Hematopoietic multipotent progenitor cell treated with erythropoietin and hydrocortisone succinate and interleukin-3 and kit ligand, for 17 days (in vitro differentiated cells): Measurements from ENCODE around the gene MYO1B.

Experiments
- DNase-seq: peaks from one replicate; pipeline ENCODE4 v3.0.0-alpha.2; 2015; ENCODE audit warnings: low spot score

Gene MYO1B

DNA sequence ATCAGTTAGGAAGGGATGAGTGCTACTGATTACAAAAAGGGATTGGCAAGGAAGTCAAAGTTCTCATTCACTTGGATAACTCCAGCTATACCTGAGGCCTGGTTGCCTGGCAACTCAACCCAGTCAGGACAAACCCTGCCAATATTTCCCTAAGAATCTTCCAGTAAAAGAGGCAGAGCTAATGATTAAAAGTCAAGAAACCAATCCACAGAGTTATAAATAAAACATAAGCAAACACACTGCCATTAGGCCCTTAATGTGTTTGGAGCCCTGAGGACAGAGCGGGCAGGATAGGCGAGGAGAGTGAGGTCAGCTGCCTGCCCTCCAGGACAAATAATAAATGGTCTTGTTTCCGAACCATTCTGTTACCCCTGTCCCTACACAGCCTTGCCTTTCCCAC lies 217.2 kb downstream of the MYO1B start:
- DNase-seq: no peak

DNA sequence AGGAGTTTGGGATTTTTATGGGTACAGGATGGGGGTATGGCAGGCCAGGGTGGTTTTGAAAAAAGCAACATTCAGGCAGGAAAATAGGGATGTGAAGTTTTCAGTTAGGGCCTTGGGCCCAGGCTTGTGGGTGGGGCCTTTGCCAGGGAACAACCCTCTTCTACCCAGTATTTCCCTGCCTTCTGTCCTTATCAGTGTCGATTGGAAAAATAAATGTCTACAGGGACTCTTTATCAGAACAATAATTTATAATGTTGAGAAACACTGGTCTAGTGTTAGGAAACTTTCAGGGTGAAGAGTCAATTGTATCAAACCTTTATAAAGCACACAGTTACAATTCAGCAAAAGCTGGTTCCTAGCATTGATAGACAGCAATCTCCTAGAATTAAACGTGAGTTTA lies 218.6 kb downstream of the MYO1B start:
- DNase-seq: no peak

DNA sequence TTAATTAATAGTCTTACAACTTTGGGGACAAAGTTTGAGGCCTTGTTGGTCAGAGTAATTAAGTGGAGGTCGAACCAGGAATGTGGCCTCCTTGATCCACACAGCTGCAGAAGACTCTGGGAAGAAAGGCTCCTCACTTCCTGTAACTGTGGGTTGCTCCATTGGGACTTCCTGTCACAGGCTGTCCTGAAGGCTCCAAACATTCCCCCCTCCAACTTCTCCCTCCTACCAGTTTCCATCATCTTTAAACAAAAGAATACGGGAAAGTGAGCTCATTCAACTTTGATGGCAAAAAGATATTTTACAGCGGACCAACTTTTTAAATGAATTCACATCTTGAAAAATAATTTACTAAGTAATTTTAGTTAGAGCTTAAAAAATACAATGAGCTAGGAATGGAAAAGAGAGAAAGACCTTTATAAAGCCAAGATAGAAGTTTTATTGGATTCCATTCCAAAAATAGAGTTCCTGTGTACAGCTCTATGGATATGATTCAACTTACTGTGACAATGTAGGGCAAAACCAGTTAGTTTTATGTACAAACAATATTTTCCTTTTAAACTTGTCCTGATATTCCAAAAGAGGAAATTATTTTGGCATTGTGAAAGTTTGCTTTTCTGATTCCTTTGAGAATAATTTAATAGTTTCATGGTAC lies 220.7 kb downstream of the MYO1B start:
- DNase-seq: no peak

GRCh38 chr2:191467113-191467512 lies 221.9 kb downstream of the MYO1B start:
- DNase-seq: no peak

- no peak for DNase-seq
These were observed 225.1 kb downstream of the MYO1B start for GRCh38 chr2:191470306-191470705.

- DNase-seq: no peak
These were observed 229.3 kb downstream of the MYO1B start for GRCh38 chr2:191474464-191474863.
